Body of pancreas (tissue), 4 donors: ENCODE measurements around the gene IDUA. TPM values are rescaled to one million over a fixed set of nuclear protein-coding genes. Genes with fewer than 3 reads are reported as not detected.

ENCODE experiments used
- ATAC-seq: fragments of 150-250 bp; one replicate; pipeline ENCODE4 v1.9.1; 2016
- DNase-seq, 4 donors: peaks; one replicate each; pipeline ENCODE4 v3.0.0-alpha.2; 2019
- H3K27ac ChIP-seq, 4 donors: fragments of 200-600 bp; sonication (generic); 1 replicate in 3 of 4; 2 replicates in 1 of 4; pipeline versions ENCODE4 v1.5.1 to v1.6.1; 2016 to 2019; ENCODE audit warnings: mild to moderate bottlenecking in 1 of 4, mixed read lengths in 1 of 4, moderate library complexity in 1 of 4
- H3K27me3 ChIP-seq, 2 donors: fragments of 200-600 bp; sonication (generic); one replicate each; pipeline ENCODE4 v1.6.0; 2016; ENCODE audit warnings: mild to moderate bottlenecking in 1 of 2
- H3K36me3 ChIP-seq, 2 donors: fragments of 200-600 bp; sonication (generic); replicated peaks in 1 of 2; 2 replicates each; pipeline ENCODE4 v1.5.1; 2016; ENCODE audit warnings: low read depth in 2 of 2; ENCODE audit not compliant: insufficient read depth in 1 of 2
- H3K4me1 ChIP-seq: fragments of 200-600 bp; sonication (generic); one replicate; pipeline ENCODE4 v1.6.0; 2016
- H3K4me3 ChIP-seq, 2 donors: fragments of 200-600 bp; sonication (generic); 1 replicate in 1 of 2; 2 replicates in 1 of 2; pipeline ENCODE4 v1.5.1; 2016 to 2019
- H3K9me3 ChIP-seq, 3 donors: fragments of 200-600 bp; sonication (generic); 1 replicate in 2 of 3; 2 replicates in 1 of 3; pipeline ENCODE4 v1.5.1; 2016
- POLR2A ChIP-seq, 3 donors: fragments of 450-650 bp; IDR thresholded peaks; one replicate each; pipeline ENCODE4 v1.6.1; 2016; ENCODE audit warnings: antibody characterized with exemption in 3 of 3, mild to moderate bottlenecking in 2 of 3
- WGBS, 2 donors: methylation state at CpG; one replicate each; pipeline ENCODE4 v1.1.5; 2017; 5-methylcytosine and 5-hydroxymethylcytosine counted together
- intact Hi-C: fragments of 100-400 bp; cut with DNase I; formaldehyde crosslinking; loops from one replicate; pipeline ENCODE4 v1.15.1; 2023
- total RNA-seq, 2 donors: library from RNA; depleted of rRNA; stranded (reverse); fragments of >200 nt; gene quantifications; one replicate each; pipeline ENCODE4 v1.1.0, GENCODE V29; 2016
- TF ChIP-seq, protein P1 (sequence below), 7 experiments: fragments of 450-650 bp in 4 of 7; fragments of 200-600 bp in 3 of 7; sonication (generic) in 3 of 7; IDR thresholded peaks; one replicate each; pipeline ENCODE4 v1.5.1; 2016 to 2019; ENCODE audit warnings: antibody characterized with exemption in 7 of 7

IDUA gene
- total RNA-seq, 2 donors from 2014 or later: 30.0 to 37.6 TPM

DNA sequence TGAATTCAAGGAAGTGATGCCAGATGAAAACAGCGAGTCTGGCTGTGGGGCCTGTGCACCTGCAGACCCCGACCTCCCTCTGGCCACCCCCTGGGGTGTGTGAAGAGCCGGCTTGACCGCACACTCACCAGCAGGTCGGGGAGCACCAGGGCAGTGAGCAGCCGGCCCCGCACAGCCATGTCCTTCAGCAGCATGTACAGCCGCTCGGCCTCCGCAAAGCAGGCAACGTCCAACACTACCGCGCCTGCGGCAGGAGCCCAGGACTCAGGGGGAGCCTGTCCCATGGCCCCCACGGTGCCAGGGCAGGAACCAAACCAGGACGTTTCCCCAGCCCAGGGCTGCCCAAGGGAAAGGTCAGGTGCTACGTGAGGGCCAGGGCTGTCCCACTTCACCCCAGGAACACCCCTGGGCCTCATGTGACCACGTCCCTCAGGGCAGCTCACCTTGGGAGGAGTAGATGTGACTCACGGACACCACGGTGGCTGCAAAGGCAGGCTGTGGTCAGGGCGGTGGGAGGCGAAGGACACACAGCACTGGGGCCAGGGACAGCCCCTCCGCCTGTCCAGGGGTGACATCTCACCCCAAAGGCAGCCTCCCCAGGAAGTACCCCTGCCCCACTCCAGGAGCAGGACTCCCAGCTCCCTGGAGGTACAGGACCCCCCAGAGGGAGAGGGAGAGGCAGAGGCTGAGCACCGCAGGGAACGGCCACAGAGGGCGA, 21.6 kb upstream of the IDUA start:
- H3K27me3 ChIP-seq: no peaks in the 10 kb centered on the region
- no peaks in the 10 kb centered on the region for H3K36me3 ChIP-seq
- TF ChIP-seq POLR2A (IDR thresholded peaks at IDR 0.05): no peak
- TF ChIP-seq, protein P1, sequence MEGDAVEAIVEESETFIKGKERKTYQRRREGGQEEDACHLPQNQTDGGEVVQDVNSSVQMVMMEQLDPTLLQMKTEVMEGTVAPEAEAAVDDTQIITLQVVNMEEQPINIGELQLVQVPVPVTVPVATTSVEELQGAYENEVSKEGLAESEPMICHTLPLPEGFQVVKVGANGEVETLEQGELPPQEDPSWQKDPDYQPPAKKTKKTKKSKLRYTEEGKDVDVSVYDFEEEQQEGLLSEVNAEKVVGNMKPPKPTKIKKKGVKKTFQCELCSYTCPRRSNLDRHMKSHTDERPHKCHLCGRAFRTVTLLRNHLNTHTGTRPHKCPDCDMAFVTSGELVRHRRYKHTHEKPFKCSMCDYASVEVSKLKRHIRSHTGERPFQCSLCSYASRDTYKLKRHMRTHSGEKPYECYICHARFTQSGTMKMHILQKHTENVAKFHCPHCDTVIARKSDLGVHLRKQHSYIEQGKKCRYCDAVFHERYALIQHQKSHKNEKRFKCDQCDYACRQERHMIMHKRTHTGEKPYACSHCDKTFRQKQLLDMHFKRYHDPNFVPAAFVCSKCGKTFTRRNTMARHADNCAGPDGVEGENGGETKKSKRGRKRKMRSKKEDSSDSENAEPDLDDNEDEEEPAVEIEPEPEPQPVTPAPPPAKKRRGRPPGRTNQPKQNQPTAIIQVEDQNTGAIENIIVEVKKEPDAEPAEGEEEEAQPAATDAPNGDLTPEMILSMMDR (IDR thresholded peaks at IDR 0.05): no peak
- no peaks in the 10 kb centered on the region for H3K9me3 ChIP-seq
- H3K27ac ChIP-seq: no peak overlapping the region
- no peak for DNase-seq
- ATAC-seq: no peak
- intact Hi-C loops: no loop called here
- H3K4me1 ChIP-seq: peaks cover 10% of the 10 kb centered on the region
- no peak overlapping the region for H3K4me3 ChIP-seq
- 95% methylated on average over 26 of the region's 26 CpGs; no CpG with 5 or more reads in 1 of the 2 donors for WGBS, 2 donors

DNA sequence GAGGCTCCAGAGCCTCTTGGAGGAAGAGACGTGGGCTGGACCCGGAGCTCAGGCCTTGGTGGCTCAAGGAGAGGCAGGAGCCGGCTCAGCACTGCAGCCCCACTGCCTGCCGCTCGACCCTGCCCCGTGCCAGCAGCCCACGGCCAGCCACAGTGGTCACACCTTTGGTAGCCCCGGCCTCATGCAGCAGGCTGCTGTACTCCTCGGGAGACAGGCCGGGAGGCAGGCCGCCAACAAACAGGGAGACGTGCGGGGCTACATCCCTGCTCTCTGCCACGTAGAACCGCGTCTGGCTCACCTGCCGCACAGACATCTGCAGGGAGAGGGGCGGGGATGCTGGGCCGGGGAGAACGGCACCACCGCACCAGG, 21.1 kb upstream of the IDUA start:
- no peak overlapping the region for H3K27ac ChIP-seq
- no peaks in the 10 kb centered on the region for H3K27me3 ChIP-seq
- WGBS, 2 donors: 90 to 100% methylated on average over 12 to 16 of the region's 21 CpGs
- peaks cover 10% of the 10 kb centered on the region for H3K4me1 ChIP-seq
- intact Hi-C loops: no loop called here
- DNase-seq: no peak
- no peaks in the 10 kb centered on the region for H3K36me3 ChIP-seq
- ATAC-seq: no peak
- no peaks in the 10 kb centered on the region for H3K9me3 ChIP-seq
- no peak overlapping the region for H3K4me3 ChIP-seq
- no peak for TF ChIP-seq POLR2A (IDR thresholded peaks at IDR 0.05)
- TF ChIP-seq, protein P1 (IDR thresholded peaks at IDR 0.05): no peak

DNA sequence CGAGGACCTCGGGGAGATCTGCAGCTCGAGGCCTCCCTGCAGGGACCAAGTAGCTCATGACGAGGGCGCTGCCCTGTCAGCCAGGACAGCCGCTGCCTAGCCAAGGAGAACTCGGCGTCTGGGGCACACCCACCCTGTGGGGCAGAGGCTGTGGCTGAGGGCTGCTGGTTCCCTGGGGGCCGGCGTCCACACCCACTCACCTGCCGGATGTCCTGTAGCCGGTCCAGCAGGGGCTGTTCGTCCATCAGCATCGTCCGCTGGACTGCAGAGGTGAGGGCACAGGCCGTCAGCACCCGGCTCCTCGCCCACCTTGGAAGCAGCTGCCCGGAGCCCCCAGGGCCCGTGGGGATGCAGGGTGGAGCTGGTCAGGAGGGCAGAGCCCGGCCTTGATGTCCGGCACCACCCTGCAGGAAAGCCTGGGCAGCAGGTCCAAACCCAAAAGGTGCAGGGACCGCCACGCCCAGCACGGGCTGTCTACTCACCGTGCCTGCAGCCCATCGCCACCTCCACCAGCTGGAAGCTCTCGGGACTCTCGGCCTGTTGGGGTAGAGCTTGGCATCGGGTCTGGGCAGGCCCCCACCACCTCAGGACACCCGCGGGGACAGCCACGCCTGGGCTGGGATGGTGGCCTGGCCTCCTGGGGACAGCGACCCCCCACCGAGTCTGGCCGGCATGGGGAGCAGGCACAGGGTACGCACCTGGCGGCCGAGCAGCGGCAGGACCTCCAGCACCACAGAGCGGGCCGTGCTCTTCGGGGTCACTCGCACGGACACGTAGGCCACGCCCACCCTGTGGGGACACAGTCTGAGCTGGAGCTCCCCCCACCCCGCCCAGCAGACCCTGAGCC, 20.4 kb upstream of the IDUA start:
- TF ChIP-seq, protein P1 (IDR thresholded peaks at IDR 0.05): no peak
- TF ChIP-seq POLR2A (IDR thresholded peaks at IDR 0.05): no peak
- Histone ChIP-seq H3K27ac (no peak overlapping the region), H3K9me3 (no peaks in the 10 kb centered on the region), H3K27me3 (no peaks in the 10 kb centered on the region), H3K36me3 (no peaks in the 10 kb centered on the region), H3K4me3 (no peak overlapping the region), H3K4me1 (peaks cover 15% of the 10 kb centered on the region)
- ATAC-seq (no peak), DNase-seq (no peak)
- WGBS, 2 donors: 90% methylated on average over 46 of the region's 48 CpGs; no CpG with 5 or more reads in 1 of the 2 donors
- intact Hi-C loops: no loop called here

DNA sequence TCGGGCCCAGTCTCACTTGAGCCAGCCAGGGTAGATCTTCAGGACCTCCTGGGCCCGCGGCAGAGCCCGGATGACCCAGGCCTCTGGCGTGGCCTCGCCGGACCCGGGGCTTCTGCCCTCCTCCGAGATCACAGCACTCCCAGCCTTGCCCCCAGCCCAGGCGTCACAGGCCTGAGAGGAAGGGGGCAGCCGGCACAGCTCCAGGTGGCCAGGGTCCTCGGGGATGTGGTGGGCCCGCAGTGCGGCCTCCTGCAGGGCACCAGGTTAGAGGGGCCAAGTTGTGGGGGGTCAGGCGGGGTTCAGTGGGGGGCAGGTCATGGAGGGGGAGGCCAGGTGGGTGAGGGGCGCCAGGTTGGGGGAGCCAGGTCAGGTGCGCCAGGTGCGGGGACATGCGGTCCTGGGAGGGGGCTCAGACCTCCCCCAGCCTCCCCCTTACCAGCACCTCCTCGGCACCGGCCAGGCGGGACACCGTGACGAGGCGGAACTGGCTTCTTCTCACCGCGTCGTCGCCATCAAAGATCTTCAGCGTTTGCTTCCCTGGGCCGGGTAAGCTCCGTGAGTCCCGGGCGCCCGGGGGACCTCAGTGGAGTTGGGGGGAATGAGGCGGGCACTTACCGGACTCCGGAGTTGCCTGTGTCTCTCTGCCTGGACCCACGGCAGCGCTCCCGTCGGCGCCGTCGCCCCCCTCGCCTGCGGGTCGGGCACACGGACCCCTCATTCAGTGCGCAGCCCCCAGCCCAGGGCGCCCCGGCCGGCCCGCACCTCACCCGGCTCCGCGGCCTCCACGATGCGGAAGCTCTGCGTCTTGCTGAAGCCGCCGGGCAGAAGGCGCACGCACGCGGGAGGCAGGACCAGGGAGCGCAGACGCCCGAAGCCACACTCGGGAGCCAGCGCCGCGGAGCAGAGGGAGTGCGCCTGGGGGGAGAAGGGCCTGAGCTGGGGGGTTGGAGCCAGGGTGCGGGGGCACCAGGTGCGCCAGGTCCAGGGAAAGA, 19.4 kb upstream of the IDUA start:
- peaks cover 24% of the 10 kb centered on the region for H3K4me1 ChIP-seq
- H3K9me3 ChIP-seq: no peaks in the 10 kb centered on the region
- intact Hi-C loops: no loop called here
- H3K27ac ChIP-seq: no peak overlapping the region
- WGBS, 2 donors: 74 to 77% methylated on average over 27 to 50 of the region's 76 CpGs
- ATAC-seq (no peak), DNase-seq (no peak)
- H3K36me3 ChIP-seq: no peaks in the 10 kb centered on the region
- H3K27me3 ChIP-seq: no peaks in the 10 kb centered on the region
- H3K4me3 ChIP-seq: no peak overlapping the region
- no peak for TF ChIP-seq POLR2A (IDR thresholded peaks at IDR 0.05)
- TF ChIP-seq, protein P1 (IDR thresholded peaks at IDR 0.05): no peak
